ENCODE data around the gene LGALS3BP.

DNA sequence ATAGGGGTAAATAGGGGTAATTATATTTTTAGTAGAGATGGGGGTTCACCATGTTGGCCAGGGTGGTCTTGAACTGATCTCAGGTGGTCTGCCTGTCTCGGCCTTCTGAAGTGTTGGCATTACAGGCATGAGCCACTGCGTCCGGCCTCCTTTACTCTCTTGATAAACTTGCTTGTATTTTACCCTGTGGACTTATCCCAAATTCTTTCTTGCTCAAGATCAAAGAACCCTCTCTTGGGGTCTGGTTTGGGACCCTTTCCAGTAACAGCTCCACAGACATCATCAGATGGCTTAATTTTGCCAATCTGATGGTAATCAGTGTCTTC lies 38.6 kb upstream of the LGALS3BP start:
- no peak for TF ChIP-seq POLR2A (IDR thresholded peaks at IDR 0.05)
- TF ChIP-seq, protein P1, sequence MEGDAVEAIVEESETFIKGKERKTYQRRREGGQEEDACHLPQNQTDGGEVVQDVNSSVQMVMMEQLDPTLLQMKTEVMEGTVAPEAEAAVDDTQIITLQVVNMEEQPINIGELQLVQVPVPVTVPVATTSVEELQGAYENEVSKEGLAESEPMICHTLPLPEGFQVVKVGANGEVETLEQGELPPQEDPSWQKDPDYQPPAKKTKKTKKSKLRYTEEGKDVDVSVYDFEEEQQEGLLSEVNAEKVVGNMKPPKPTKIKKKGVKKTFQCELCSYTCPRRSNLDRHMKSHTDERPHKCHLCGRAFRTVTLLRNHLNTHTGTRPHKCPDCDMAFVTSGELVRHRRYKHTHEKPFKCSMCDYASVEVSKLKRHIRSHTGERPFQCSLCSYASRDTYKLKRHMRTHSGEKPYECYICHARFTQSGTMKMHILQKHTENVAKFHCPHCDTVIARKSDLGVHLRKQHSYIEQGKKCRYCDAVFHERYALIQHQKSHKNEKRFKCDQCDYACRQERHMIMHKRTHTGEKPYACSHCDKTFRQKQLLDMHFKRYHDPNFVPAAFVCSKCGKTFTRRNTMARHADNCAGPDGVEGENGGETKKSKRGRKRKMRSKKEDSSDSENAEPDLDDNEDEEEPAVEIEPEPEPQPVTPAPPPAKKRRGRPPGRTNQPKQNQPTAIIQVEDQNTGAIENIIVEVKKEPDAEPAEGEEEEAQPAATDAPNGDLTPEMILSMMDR (IDR thresholded peaks at IDR 0.05) = no peak
- TF ChIP-seq EP300 (IDR thresholded peaks at IDR 0.05) = no peak

Data from sigmoid colon (tissue), 4 donors.